ENCODE measurements around the gene DNAH7.

- TF ChIP-seq SUZ12 (IDR thresholded peaks at IDR 0.05; ENCODE audit: extremely low read depth, insufficient read depth, insufficient read length) (no peak), ZNF274 (IDR thresholded peaks at IDR 0.05; ENCODE audit: low read depth, low read length) (no peak)
Measured at GRCh38 chr2:195737511-195738325, 330.9 kb downstream of the DNAH7 start.

All from NT2/D1 (cell line).